ENCODE data around the gene CCDC87.

DNA sequence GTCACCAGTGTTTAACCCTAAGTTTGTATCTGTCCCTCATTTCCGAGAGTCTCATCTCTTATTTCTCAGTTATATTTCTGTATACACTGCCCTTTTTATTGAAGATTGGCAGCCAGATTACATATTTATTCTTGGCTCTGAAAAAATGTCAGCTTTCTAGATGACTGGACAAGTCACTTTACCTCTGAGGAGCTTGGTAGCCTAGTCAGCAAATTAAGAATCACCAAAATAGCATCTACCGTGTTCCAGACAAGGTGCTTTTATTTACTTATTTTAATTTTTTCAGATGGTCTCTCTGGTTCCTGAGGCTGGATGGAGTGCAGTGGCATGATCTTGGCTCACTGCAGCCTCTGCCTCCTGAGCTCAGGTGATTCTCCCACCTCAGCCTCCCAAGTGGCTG, 40.1 kb upstream of the CCDC87 start:
- TF ChIP-seq CREB1 (IDR thresholded peaks at IDR 0.05; ENCODE audit: low read depth), result no peak
- no peak for TF ChIP-seq YY1 (IDR thresholded peaks at IDR 0.05; ENCODE audit: low read depth)
- no peak for TF ChIP-seq TEAD4 (IDR thresholded peaks at IDR 0.05)
- no peak for TF ChIP-seq REST (IDR thresholded peaks at IDR 0.05; ENCODE audit: low read depth)
- TF ChIP-seq EP300 (IDR thresholded peaks at IDR 0.05; ENCODE audit: borderline replicate concordance), result no peak
- TF ChIP-seq, protein P1, sequence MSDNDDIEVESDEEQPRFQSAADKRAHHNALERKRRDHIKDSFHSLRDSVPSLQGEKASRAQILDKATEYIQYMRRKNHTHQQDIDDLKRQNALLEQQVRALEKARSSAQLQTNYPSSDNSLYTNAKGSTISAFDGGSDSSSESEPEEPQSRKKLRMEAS (IDR thresholded peaks at IDR 0.05), result no peak
- TF ChIP-seq TAF1 (IDR thresholded peaks at IDR 0.05; ENCODE audit: low read depth), result no peak

Data from Ishikawa (cell line).